Ectodermal cell (in vitro differentiated cells): ENCODE measurements around the gene MAD1L1.

ENCODE experiments used
- H3K27ac ChIP-seq: 2 replicates; pipeline ENCODE4 v1.7.0; 2013; ENCODE audit warnings: mild to moderate bottlenecking, low read depth, low read length; ENCODE audit not compliant: insufficient read depth, poor library complexity, severe bottlenecking
- H3K27me3 ChIP-seq: 2 replicates; pipeline ENCODE4 v1.7.0; 2013; ENCODE audit warnings: mild to moderate bottlenecking, low read length; ENCODE audit not compliant: insufficient read depth, control insufficient read depth, poor library complexity, severe bottlenecking
- H3K36me3 ChIP-seq: one replicate; pipeline ENCODE4 v1.7.0; 2013; ENCODE audit warnings: low read length; ENCODE audit not compliant: control insufficient read depth, insufficient read depth
- H3K4me1 ChIP-seq: one replicate; pipeline ENCODE4 v1.7.0; 2013; ENCODE audit warnings: low read length; ENCODE audit not compliant: control insufficient read depth, insufficient read depth
- H3K4me3 ChIP-seq: 2 replicates; pipeline ENCODE4 v1.7.0; 2013; ENCODE audit warnings: low read depth, low read length, control low read depth; ENCODE audit not compliant: insufficient read depth
- H3K9me3 ChIP-seq: 2 replicates; pipeline ENCODE4 v1.7.0; 2013; ENCODE audit warnings: mild to moderate bottlenecking, low read length, moderate library complexity; ENCODE audit not compliant: control insufficient read depth
- WGBS, 2 experiments: methylation state at CpG; one replicate each; pipeline ENCODE4 v1.1.7; 2013; ENCODE audit warnings: missing lambda C conversion rate in 2 of 2; 5-methylcytosine and 5-hydroxymethylcytosine counted together

MAD1L1 gene

DNA sequence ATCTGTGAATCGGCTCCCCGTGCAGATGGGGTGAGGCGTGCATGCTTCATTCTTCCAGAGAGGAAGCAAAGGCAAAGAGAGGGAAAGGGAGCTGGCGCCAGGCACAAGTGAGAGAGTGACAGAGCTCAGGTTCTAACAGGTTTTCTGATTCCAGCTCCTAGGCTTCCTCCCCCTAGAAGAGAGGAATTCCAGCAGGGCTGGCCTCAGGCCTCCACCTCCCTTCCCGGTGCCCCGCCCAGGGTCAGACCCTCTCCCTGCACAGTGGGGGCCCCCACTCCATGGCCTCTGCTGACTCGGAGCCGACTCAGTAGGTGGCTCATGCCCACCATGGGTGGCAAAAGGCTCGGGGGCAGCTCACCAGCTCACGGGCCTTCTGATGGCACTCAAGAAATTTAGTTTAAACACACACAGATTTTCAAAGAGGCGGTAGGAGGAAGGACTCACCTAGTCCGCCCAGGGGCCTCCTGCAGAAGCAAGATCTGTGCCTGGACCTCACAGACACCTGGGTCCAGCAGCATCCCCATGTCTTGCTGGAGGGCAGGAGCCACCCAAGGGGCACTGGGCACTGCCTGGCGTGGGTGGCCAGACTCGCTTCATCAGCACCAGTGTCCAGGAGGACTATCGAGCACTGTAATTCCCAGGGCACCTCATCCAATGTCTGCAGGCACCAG lies 183.5 kb downstream of the MAD1L1 start:
- no peaks in the 10 kb centered on the region for H3K4me1 ChIP-seq
- no peaks in the 10 kb centered on the region for H3K27me3 ChIP-seq
- WGBS, 2 experiments = 88 to 90% methylated on average over 15 of the region's 15 CpGs
- no peak overlapping the region for H3K27ac ChIP-seq
- no peaks in the 10 kb centered on the region for H3K9me3 ChIP-seq
- H3K36me3 ChIP-seq = no peaks in the 10 kb centered on the region
- no peak overlapping the region for H3K4me3 ChIP-seq

DNA sequence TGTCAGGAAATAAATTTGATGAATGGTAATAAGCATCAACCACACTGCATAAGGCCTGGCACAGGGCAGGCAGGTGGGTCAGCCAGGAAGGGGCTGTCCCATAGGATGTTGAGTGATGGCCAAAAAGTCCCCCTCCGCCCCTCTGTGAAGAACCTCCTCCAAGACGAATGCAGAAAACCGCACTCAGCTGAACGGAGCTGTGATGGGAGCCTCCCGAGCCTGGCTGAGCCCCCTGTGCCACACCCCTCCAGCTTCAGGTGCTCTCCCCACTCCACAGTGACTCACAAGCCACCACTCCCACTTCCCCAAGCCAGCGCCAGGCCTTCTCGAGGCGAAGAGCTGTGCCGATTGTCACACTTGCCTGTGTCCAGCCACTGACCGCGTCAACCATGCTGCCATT lies 184.2 kb downstream of the MAD1L1 start:
- H3K36me3 ChIP-seq = no peaks in the 10 kb centered on the region
- H3K4me1 ChIP-seq = no peaks in the 10 kb centered on the region
- WGBS, 2 experiments = 93% methylated on average over 11 of the region's 11 CpGs
- H3K27ac ChIP-seq = no peak overlapping the region
- no peaks in the 10 kb centered on the region for H3K9me3 ChIP-seq
- no peaks in the 10 kb centered on the region for H3K27me3 ChIP-seq
- H3K4me3 ChIP-seq = no peak overlapping the region

DNA sequence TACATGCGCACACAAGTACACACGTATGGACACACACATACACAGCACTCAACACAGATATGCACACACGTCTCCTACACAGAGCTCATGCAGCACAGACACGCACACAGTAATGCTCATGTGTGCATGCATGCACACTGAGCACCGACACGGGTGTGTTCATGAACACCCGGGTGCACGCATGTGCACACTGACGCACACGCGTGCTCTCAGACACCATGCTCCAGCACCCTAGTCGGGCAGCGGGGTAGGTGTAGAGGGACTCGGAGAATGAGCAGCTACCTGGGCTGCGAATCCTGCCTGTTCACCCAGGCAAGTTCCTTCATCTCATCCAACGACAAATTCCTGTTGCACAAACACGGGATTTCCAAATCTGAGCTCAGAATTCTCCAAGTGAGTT lies 184.7 kb downstream of the MAD1L1 start:
- Histone ChIP-seq H3K36me3 (no peaks in the 10 kb centered on the region), H3K27me3 (no peaks in the 10 kb centered on the region), H3K9me3 (no peaks in the 10 kb centered on the region), H3K4me3 (no peak overlapping the region), H3K4me1 (no peaks in the 10 kb centered on the region), H3K27ac (no peak overlapping the region)
- WGBS, 2 experiments = 94 to 95% methylated on average over 17 of the region's 17 CpGs

DNA sequence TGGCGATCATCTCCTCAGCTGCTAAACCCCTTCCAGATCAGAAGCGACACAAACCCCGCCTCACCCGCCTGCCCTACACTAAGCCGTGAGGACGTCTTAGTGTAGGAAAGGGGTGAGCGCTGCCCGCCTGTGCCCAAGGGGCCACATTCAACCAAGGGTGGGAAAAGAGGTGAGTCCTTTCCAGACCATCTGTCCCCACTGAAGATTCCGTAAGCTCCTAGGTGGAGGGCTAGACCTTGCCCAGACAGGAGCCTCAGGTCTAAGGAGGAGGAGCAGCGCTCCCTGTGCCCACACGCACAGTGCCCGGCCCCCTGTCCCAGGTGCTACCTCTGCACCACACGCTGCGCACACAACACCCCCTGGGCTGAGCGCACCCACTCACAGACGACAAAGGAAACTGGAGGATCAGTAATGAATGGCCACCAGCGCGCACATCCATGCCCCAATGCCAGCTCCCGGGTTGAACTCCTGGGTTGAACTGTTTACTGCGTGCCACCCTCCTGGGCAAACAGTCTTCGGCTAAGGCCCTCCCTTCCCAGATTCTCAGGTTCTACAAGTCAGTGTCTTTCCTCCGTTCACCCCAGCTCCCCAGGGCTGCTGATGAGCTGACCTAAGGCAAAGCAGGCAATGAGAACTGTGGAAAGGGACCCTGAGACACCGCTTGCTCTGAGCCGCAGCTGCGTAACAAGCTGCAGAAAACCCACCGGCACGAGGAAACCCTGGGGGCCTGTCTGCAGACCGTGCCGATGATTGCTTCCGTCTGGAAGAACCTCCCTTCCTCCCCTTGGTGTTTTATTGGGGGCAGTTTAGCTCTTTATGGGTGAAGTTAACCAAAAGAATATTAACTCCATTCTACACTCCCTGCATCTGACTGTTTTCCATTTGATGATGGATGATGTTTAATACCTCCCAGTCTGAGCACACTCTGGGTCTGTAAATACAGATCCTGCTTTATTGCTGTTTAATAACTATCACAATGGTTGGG lies 185.9 kb downstream of the MAD1L1 start:
- Histone ChIP-seq H3K36me3 (peaks cover 6% of the 10 kb centered on the region), H3K9me3 (no peaks in the 10 kb centered on the region), H3K4me1 (no peaks in the 10 kb centered on the region), H3K27ac (no peak overlapping the region), H3K27me3 (no peaks in the 10 kb centered on the region), H3K4me3 (no peak overlapping the region)
- WGBS, 2 experiments = 93% methylated on average over 30 of the region's 30 CpGs

DNA sequence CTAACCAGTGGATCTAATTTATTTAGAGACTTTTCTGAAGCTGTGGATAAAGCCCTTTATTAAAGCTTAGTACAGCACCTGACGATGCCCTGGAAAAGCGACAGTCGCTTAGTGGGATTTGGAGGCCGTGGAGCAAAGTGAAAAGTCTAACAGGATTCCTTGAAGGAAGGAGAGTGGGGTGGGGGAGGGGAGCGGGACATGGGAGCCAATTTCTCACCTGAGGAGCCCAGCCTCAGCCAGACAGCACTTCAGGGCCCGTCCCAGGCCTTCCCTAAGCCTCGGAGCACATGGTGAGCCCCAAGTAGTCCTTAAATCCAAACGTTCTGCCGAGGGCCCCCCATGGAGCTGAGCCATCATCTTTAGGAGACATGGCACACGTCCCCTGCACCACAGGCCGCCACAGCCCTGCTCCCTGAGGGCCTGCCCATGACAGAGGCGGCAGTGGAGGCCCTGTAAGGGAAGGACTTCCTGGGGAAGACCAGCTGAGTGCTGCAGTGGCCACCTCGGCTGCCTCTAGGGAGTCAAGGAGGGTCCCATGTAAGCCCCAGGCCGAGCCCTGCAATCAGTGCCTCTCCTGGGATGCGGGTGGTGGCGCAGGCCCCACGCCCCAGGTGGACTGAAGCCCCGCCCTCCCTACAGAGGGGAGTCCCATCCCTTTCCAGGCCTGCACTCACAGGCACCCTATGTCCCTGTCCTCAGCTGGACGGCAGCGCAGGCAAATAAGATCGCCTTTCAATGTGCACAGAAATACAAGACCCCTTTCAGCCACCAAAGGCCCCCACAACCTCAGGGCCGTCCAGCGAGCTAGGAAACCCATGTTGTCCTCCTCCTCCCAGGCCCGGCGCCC lies 187.0 kb downstream of the MAD1L1 start:
- WGBS, 2 experiments = 90 to 92% methylated on average over 25 of the region's 25 CpGs
- Histone ChIP-seq H3K9me3 (no peaks in the 10 kb centered on the region), H3K36me3 (peaks cover 6% of the 10 kb centered on the region), H3K27ac (no peak overlapping the region), H3K4me3 (no peak overlapping the region), H3K4me1 (peaks cover 6% of the 10 kb centered on the region), H3K27me3 (no peaks in the 10 kb centered on the region)

DNA sequence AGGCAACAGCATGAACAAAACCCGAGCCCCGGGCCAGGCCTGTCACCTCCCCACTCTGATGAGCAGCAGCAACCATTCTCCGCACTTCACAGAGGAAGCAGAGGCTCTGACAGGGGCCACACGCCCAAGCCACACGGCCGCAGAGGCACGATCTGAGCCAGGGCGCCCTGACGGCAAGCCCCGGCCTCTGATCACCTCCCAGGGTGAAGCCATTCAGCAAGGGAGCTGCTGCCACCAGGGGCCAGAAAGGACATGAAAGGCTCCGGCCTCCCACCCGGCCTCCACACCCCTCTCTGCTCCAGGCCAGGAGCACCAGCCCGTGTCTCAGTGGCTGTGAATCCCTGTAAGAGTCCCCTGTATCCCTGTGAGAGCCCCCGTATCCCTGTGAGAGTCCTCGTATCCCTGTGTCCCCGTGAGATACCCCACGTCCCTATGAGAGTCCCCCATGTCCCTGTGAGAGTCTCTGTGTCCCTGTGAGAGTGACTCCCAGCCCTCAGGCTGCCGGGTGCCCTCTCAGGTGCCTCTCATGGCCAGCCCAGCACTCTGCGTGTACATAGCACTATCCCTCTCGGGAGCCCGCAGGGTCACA lies 187.8 kb downstream of the MAD1L1 start:
- WGBS, 2 experiments = 91% methylated on average over 21 of the region's 21 CpGs
- Histone ChIP-seq H3K36me3 (peaks cover 6% of the 10 kb centered on the region), H3K27ac (peak overlapping the region; percentile 6), H3K4me1 (peaks cover 8% of the 10 kb centered on the region), H3K27me3 (no peaks in the 10 kb centered on the region), H3K9me3 (no peaks in the 10 kb centered on the region), H3K4me3 (no peak overlapping the region)

DNA sequence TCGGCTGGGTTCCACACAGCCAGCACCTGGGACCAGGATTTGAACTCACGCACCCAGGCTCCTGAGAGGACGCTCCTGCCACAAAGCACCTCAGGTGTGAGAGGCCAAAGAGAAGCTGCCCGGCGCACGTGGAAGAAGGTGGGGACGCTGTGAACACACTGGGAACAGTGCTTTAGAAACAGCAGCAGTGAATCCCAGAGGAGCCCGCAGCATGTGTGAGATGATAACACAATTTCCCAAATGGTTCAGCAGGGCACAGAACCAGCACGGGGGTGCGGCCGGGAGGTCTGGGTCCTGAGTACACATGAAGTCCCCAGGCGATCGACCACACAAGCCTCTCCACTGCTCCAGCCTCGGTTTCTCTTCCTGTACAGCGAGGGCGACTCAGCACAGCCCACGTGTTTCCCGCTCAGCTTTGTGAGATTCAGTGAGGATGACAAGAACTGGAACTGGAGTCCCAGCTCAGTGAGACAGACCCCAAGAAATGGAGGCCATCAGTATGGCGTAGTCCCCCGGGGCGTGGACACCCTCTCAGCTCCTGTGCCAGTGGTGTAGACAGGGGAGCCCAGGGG lies 188.3 kb downstream of the MAD1L1 start:
- 95 to 97% methylated on average over 21 of the region's 21 CpGs for WGBS, 2 experiments
- Histone ChIP-seq H3K4me1 (peaks cover 8% of the 10 kb centered on the region), H3K36me3 (peaks cover 6% of the 10 kb centered on the region), H3K9me3 (no peaks in the 10 kb centered on the region), H3K27ac (peak overlapping the region; percentile 6), H3K27me3 (no peaks in the 10 kb centered on the region), H3K4me3 (no peak overlapping the region)

DNA sequence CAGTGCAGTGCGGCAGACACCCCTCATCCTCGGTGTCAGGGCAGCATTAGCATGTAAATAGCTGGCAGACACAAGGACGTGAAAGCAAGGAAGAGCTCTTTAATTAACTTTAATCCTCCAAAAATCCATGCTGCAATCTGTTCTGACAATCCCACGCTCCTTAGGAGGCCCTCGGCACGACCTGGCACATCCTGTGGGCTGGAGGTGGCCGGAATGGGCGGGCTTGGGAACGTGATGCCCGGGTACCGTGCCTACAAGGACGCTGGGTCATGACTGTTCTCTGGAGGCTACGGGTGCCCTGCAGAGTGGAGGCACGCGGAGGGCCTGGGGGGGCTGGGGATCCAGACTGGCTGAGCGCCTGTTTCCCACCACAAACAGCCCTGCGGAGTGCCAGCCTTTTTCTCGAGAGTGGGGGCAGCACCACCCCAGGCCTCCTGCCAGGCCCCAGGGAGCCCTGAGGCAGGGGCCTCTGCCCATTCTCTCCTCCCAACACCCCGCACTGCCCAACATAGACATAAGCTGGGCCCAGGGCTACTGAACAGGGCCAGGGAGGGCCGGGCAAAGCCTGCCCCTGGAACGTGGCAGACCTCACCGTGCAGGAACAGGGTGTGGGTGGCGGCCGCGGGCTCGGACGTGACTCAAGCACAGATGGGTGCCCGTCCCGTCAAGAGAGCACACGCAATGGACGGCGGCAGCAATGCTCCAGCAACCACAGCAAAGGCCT lies 189.3 kb downstream of the MAD1L1 start:
- Histone ChIP-seq H3K27me3 (no peaks in the 10 kb centered on the region), H3K4me3 (no peak overlapping the region), H3K4me1 (peaks cover 8% of the 10 kb centered on the region), H3K27ac (no peak overlapping the region), H3K36me3 (peaks cover 6% of the 10 kb centered on the region), H3K9me3 (no peaks in the 10 kb centered on the region)
- WGBS, 2 experiments = 89 to 90% methylated on average over 32 of the region's 32 CpGs

DNA sequence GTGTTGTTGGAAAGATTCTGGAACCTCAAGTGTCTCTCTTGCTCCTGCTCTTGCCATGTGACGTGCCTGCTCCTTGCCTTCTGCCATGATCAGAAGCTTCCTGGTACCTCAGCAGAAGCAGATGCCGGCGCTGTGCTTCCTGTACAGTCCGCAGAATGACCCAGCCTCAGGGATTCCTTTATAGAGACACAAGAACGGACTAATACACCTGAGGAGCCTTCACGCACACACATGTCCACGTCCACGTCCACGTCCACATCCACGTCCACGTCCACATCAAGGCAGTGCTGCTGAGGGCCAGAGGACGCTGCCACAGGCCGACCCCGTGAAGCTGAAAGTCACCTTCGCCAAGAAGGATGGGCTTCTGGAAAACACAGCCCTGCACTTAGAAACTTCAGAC lies 190.1 kb downstream of the MAD1L1 start:
- no peak overlapping the region for H3K27ac ChIP-seq
- H3K27me3 ChIP-seq = no peaks in the 10 kb centered on the region
- no peaks in the 10 kb centered on the region for H3K9me3 ChIP-seq
- H3K36me3 ChIP-seq = peaks cover 6% of the 10 kb centered on the region
- peaks cover 8% of the 10 kb centered on the region for H3K4me1 ChIP-seq
- 87 to 90% methylated on average over 15 of the region's 15 CpGs for WGBS, 2 experiments
- no peak overlapping the region for H3K4me3 ChIP-seq
